CD4-positive, alpha-beta T cell (primary cell): Measurements from ENCODE around the gene CCL13. TPM values are rescaled to one million over a fixed set of nuclear protein-coding genes. Genes with fewer than 3 reads are reported as not detected.

Experiments used
- ATAC-seq: fragments of 200-7000 bp; cut with Tn5 transposase; one replicate; pipeline ENCODE4 v1.10.0; 2022; ENCODE audit warnings: mild to moderate bottlenecking; ENCODE audit not compliant: poor library complexity
- CTCF ChIA-PET: fragments of 350-600 bp; sonication (Branson Sonifier 250); formaldehyde crosslinking; loops from one replicate; lab custom pipeline; 2021; ENCODE audit warnings: antibody characterized with exemption, inconsistent platforms; lab: Charles Lee
- POLR2A ChIA-PET: fragments of 350-600 bp; sonication (Branson Sonifier 250); formaldehyde crosslinking; loops from one replicate; lab custom pipeline; 2021; ENCODE audit warnings: antibody characterized with exemption, inconsistent platforms; lab: Charles Lee
- DNase-seq, 14 experiments: peaks; one replicate each; pipeline ENCODE4 v3.0.0-alpha.2; 2013 to 2020; ENCODE audit warnings: mixed read lengths in 2 of 14
- H3K27ac ChIP-seq, 2 donors: one replicate each; pipeline versions ENCODE4 v1.5.1 to v1.7.0; 2013; ENCODE audit warnings: low read length in 2 of 2, low read depth in 1 of 2, mild to moderate bottlenecking in 1 of 2
- H3K27me3 ChIP-seq, 2 experiments: 1 replicate in 1 of 2; 2 replicates in 1 of 2; pipeline versions ENCODE4 v1.6.1 to v1.7.0; 2013; ENCODE audit warnings: low read length in 2 of 2, control low read depth in 1 of 2, mild to moderate bottlenecking in 1 of 2, moderate library complexity in 1 of 2; ENCODE audit not compliant: insufficient read depth in 2 of 2, control insufficient read depth in 1 of 2
- H3K36me3 ChIP-seq: one replicate; pipeline ENCODE4 v1.6.1; 2013; ENCODE audit warnings: low read length, control low read depth; ENCODE audit not compliant: insufficient read depth
- H3K4me1 ChIP-seq: one replicate; pipeline ENCODE4 v1.6.1; 2013; ENCODE audit warnings: low read length, control low read depth; ENCODE audit not compliant: insufficient read depth
- H3K4me3 ChIP-seq: one replicate; pipeline ENCODE4 v1.5.1; 2013; ENCODE audit warnings: mild to moderate bottlenecking, low read length, moderate library complexity
- H3K9me3 ChIP-seq, 2 experiments: 1 replicate in 1 of 2; 2 replicates in 1 of 2; pipeline versions ENCODE4 v1.6.1 to v1.7.0; 2013; ENCODE audit warnings: low read length in 2 of 2, mild to moderate bottlenecking in 2 of 2, control low read depth in 1 of 2, moderate library complexity in 1 of 2; ENCODE audit not compliant: control insufficient read depth in 1 of 2, insufficient read depth in 1 of 2
- H3K27ac Mint-ChIP-seq: one replicate; pipeline ENCODE4 v1.8.0; 2020; ENCODE audit warnings: mixed read lengths
- H3K27me3 Mint-ChIP-seq: one replicate; pipeline ENCODE4 v1.8.0; 2021; ENCODE audit warnings: mixed read lengths
- H3K36me3 Mint-ChIP-seq: one replicate; pipeline ENCODE4 v1.8.0; 2021; ENCODE audit warnings: low read depth, mixed read lengths
- H3K4me1 Mint-ChIP-seq: one replicate; pipeline ENCODE4 v1.8.0; 2021; ENCODE audit warnings: low read depth, mixed read lengths
- H3K4me3 Mint-ChIP-seq: one replicate; pipeline ENCODE4 v1.8.0; 2020; ENCODE audit warnings: mild to moderate bottlenecking, mixed read lengths
- H3K9me3 Mint-ChIP-seq: one replicate; pipeline ENCODE4 v1.8.0; 2020; ENCODE audit warnings: mixed read lengths
- intact Hi-C, 2 experiments: fragments of 100-400 bp; cut with DNase I in 1 of 2; cut with micrococcal nuclease in 1 of 2; formaldehyde crosslinking; loops; one replicate each; pipeline versions ENCODE4 v1.15.1 to v1.9.0; 2023 to 2025; cut with DNase I, micrococcal nuclease
- total RNA-seq, 174 experiments: library from RNA in 2 of 174; stranded (reverse) in 2 of 174; gene quantifications; one replicate each; pipeline ENCODE4 v1.2.3 and lab custom pipeline; 2021 to 2026
- TF ChIP-seq, protein P1 (sequence below): fragments of 200-600 bp; IDR thresholded peaks from one replicate; pipeline ENCODE4 v1.8.0; 2022; ENCODE audit warnings: antibody characterized with exemption, mild to moderate bottlenecking

CCL13 gene
- total RNA-seq, 2 experiments from 2014 or later = not detected

DNA sequence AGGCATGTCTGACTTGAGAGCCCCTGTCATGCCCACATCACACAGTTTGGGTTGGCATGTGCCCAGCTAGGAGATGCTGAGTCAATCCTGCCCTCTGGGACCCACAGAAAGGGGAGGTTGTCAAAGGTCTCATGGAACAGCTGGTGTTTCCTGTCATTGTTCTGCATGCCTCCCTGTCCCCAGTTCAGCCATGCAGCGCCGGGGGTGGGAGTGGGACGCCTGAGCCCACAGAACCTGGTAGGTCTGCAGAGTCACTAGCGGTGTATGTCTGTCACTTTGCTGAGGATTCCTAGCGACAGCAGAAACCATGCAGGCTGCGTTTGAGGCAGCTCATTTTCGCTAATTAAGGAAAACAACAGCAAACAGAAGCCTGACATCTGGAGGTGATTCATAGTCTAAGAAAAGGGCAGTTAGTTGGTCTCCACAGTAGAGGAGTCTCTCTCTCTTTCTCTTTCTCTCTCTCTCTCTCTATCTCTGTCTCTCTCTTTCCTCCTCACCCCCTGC is 26.4 kb downstream of the CCL13 start:
- ATAC-seq = no peak

DNA sequence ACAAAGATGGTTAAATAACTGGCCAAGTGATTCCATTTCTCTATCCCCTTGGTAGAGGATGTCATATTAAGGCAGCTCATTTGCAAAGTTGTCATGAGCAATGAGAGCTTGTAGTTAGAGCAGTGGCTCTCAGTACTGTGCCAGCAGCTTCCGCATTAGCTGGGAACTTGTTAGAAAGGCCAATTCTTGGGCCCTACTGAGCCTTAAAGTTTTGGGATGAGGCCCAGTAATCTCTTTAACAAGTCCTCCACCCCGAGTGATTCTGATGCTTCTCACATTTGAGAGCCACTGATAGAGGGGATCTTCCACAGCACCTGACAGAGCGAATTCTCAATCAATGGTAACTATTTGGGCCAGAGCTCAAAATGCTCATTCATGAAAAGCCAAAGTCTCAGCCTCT is 26.9 kb downstream of the CCL13 start:
- intact Hi-C loops = no loop called here
- Histone ChIP-seq H3K36me3 (no peaks in the 10 kb centered on the region), H3K27me3 (peaks cover 0 to 4% of the 10 kb centered on the region in 2 experiments), H3K4me1 (peaks cover 4% of the 10 kb centered on the region), H3K9me3 (no peaks in the 10 kb centered on the region), H3K27ac (no peak overlapping the region), H3K4me3 (no peak overlapping the region)
- TF ChIP-seq, protein P1, sequence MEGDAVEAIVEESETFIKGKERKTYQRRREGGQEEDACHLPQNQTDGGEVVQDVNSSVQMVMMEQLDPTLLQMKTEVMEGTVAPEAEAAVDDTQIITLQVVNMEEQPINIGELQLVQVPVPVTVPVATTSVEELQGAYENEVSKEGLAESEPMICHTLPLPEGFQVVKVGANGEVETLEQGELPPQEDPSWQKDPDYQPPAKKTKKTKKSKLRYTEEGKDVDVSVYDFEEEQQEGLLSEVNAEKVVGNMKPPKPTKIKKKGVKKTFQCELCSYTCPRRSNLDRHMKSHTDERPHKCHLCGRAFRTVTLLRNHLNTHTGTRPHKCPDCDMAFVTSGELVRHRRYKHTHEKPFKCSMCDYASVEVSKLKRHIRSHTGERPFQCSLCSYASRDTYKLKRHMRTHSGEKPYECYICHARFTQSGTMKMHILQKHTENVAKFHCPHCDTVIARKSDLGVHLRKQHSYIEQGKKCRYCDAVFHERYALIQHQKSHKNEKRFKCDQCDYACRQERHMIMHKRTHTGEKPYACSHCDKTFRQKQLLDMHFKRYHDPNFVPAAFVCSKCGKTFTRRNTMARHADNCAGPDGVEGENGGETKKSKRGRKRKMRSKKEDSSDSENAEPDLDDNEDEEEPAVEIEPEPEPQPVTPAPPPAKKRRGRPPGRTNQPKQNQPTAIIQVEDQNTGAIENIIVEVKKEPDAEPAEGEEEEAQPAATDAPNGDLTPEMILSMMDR = no peak
- Mint-ChIP-seq H3K36me3 (no peaks in the 10 kb centered on the region), H3K4me3 (no peak overlapping the region), H3K4me1 (peaks cover 16% of the 10 kb centered on the region), H3K27me3 (peaks cover 8% of the 10 kb centered on the region), H3K9me3 (no peaks in the 10 kb centered on the region), H3K27ac (no peak overlapping the region)
- ChIA-PET POLR2A (no interaction called here), CTCF (interaction anchor here (0.6 kb wide), 1 partner anchor 1421 kb away, joined by 4 read pairs; no protein-coding TSS in a partner anchor)
- no peak for ATAC-seq
- DNase-seq = no peak

More for the DNA sequence above, 26.4 kb downstream of the CCL13 start:
- DNase-seq = no peak
- Mint-ChIP-seq H3K4me3 (no peak overlapping the region), H3K9me3 (no peaks in the 10 kb centered on the region), H3K4me1 (peaks cover 16% of the 10 kb centered on the region), H3K27me3 (peaks cover 8% of the 10 kb centered on the region), H3K27ac (no peak overlapping the region), H3K36me3 (no peaks in the 10 kb centered on the region)
- CTCF ChIA-PET = interaction anchor here (0.6 kb wide), 1 partner anchor 1422 kb away, joined by 4 read pairs; no protein-coding TSS in a partner anchor
- H3K27me3 ChIP-seq = peaks cover 0 to 4% of the 10 kb centered on the region in 2 experiments
- intact Hi-C loops = no loop called here
- H3K36me3 ChIP-seq = no peaks in the 10 kb centered on the region
- TF ChIP-seq, protein P1 = no peak
- no peaks in the 10 kb centered on the region for H3K9me3 ChIP-seq
- no peak overlapping the region for H3K27ac ChIP-seq
- POLR2A ChIA-PET = no interaction called here
- H3K4me3 ChIP-seq = no peak overlapping the region
- H3K4me1 ChIP-seq = peaks cover 4% of the 10 kb centered on the region

DNA sequence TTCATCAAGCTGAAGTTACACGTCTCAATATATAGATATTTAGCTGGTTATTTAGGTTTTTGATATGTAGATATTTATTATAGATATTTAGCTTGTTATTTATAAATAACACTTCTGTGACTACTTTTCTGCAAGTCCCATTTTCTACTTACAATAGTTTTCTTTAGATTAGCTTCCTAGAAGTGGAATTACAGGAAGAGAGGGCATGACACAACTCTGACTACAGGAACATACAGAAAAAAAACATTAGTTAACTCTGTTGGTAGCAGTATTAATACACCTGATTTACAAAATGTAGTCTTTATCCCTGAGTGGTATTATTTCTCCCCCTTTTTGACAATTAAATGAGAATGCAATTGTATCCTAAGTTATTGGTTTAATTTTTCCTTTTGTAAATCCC is 28.0 kb downstream of the CCL13 start:
- POLR2A ChIA-PET = no interaction called here
- DNase-seq (no peak), ATAC-seq (no peak)
- no peak overlapping the region for H3K4me3 ChIP-seq
- H3K36me3 ChIP-seq = no peaks in the 10 kb centered on the region
- CTCF ChIA-PET = no interaction called here
- peaks cover 0 to 4% of the 10 kb centered on the region in 2 experiments for H3K27me3 ChIP-seq
- TF ChIP-seq, protein P1 = no peak
- no peak overlapping the region for H3K27ac ChIP-seq
- intact Hi-C loops = no loop called here
- Mint-ChIP-seq H3K36me3 (no peaks in the 10 kb centered on the region), H3K4me3 (no peak overlapping the region), H3K4me1 (peaks cover 7% of the 10 kb centered on the region), H3K27me3 (peaks cover 8% of the 10 kb centered on the region), H3K9me3 (no peaks in the 10 kb centered on the region), H3K27ac (no peak overlapping the region)
- no peaks in the 10 kb centered on the region for H3K9me3 ChIP-seq
- peaks cover 4% of the 10 kb centered on the region for H3K4me1 ChIP-seq
